Raji (cell line): ENCODE data around the gene FAF2.

Source experiments
- POLR2A ChIP-seq: IDR thresholded peaks from 2 replicates; pipeline ENCODE4 v1.6.1; 2011; ENCODE audit warnings: low read depth, low read length, control low read depth; ENCODE audit not compliant: insufficient read depth

FAF2 gene

DNA sequence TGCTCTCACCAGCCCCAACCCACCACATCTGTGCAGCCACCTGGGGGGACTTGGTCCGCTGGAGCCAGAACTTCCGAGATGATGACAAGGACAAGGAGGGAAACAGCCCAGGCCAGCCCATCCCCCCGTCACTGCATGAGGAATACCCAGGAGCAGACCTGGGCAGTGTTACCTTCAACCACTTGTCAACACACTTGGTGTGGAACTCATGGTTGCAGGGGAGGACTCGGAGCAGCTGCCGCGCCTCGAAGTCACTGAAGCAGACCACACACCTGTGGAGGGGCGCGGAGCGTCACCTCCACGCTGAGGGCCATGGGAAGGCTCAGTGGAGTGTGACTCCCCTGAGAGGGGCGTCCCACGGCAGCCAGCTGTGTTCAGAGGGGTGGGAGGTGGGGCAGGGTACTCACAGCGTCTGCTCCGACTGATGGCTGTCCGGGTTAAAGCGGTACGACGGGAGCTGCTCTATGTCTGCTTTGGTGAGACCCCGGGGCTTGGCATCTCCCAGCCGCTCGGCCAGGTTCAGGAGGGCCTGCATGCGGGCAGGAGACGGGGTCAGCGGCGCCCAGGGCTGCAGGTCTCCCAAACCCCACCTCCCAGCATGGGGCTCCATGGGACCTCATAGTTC, 81.0 kb downstream of the FAF2 start:
- no peak for TF ChIP-seq POLR2A

DNA sequence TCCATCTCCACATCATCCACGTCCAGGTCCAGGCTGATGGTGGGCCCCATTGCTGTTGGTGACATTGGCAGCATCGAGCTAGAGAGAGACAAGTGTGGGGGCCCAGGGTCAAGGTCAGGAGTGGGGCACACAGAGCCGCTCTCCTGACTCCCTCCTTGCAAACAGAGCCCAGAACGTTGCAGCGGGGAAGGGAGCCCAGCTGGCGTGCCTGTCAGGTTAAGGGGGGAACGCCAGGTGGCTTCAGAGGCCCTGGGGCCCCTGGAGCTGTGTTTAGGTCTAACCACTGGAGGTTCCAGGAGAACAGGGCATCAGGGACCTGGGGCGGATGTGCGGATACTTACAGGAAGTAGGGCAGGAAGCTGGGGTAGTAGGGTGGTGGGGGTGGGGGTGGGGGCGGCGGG, 81.6 kb downstream of the FAF2 start:
- no peak for TF ChIP-seq POLR2A

DNA sequence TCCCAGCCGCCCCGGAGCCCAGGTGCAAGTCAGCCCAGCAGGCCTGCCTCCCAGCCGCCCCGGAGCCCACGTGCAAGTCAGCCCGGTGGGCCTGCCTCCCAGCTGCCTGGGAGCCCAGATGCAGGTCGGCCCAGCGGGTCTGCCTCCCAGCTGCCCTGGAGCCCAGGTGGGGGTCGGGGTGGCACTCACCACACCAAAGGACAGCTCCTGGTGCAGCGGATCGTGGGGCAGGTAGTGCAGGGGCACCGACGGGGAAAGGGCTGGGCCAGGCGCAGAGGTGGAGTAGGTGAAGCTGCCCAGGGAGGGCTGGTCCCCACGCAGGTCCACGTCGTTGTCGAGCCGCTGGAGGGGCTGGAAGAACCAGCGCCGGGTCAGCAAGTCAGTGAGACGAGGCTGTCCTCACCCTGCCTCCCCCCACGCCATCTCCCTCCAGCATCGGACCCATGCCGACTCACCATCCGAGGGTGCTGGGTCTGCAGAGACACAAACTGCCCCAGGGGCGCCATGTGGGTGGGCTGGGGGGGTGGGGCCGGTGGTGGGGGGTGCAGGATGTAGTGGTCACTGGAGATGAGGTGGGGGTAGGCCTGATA, 82.3 kb downstream of the FAF2 start:
- no peak for TF ChIP-seq POLR2A

DNA sequence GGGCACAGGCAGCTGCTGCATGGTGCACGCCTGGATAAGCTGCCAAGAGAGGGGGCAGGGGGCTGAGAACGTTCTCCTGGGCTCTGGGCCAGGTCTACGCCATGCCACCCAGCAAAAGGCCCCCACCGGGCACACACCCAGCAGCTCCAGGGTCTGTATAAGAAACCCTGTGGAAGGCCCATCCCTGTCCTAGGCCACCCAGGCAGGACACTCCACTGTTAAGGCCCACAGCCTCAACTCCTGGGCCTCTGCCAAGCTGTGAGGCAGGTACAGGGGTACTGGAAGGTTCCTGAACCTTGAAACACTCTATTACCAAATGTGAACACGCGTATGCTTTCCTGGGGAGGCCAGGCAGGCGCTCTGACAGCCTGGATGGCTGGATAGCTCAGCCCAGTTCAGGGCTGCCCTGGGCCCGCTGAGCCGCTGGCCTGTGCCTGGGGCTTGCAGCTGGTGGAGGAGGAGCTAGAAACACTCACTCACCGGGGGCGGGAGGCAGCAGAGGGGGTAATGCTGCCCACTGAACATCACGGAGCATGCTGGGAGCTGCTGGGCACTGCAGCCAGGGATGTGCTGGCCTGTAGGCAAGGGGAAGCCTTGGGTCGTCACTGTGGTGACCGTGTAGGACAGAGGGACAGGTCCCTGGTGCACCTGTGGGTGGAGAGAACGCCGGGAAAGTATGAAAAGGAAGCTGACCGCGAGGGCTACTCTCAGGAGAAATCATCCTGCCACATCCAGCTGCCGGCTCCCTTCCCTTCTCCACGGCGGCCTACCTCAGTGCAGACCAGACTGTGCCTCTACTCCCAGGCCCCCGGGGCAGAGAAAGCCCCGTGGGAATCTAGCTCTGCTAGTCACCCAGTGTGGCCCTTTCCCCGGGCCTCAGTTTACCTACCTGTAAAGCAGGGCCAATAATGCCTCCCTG, 83.1 kb downstream of the FAF2 start:
- no peak for TF ChIP-seq POLR2A

DNA sequence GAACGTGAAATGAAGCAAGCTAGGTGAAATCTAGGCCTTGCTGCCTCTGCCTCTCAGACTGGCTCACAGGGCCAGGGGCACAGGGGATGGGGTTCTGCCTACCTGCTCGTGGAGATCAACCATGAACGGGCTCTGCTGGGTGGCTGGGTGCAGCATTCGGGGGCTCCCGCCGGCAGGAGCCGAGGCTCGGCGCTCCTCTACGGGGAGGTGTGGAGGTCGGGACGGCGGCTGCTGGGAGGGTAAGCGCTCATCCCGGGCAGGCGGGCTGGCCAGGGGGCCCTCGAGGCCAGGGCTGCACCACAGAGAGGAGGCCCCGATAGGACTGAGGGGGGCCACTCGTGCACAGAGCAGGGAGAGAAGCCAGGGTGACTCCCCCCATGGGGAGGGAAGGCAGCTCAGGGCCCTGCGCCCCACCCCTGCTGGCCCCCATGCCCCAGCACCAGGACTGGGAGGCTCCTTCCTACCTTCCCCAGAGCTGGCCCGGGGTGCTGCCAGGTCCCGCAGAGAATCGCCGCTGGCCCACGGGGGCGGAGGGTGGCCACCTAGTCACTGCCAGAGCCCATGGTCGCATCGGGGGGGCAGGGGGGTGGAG, 83.8 kb downstream of the FAF2 start:
- no peak for TF ChIP-seq POLR2A

DNA sequence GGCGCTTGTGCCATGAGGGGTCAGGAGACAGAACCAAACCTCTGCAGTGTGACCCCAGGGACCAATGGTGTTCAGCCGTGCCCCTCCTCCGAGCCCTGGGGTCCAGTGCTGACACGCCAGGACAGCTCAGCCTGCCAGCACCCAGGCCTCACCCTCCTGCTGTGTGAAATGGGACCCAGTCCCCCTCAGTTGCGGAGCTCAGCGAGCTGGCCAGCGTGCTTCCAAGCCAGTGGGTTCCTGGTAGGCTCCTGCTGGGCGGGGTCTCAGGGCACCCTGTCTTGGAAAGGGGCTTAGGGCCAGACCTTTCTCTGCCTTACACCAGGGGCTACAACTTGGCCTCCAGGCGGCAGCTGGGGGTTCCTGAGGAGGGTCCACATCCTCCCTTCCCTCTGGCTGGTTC, 84.6 kb downstream of the FAF2 start:
- TF ChIP-seq POLR2A, result no peak

DNA sequence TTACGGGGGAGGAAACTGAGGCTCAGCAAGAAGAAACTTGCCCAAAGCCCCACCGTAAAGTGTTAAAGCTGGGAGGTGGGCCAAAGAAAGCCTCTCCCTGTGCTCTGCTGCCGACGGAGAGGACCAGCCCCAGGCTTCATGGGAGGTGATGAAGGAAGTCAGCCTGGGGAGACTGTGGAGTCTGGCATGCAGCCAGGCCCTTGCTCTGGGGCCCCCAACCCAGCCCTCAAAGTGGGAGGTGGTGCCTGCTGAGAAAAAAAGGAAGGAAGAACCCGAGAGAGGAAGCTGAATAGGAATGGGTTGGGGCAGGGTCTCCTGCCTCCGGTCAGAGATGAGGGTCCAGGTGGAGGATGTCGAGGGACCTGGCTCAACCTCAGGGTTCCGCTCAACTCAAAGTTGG, 85.2 kb downstream of the FAF2 start:
- TF ChIP-seq POLR2A, result no peak

DNA sequence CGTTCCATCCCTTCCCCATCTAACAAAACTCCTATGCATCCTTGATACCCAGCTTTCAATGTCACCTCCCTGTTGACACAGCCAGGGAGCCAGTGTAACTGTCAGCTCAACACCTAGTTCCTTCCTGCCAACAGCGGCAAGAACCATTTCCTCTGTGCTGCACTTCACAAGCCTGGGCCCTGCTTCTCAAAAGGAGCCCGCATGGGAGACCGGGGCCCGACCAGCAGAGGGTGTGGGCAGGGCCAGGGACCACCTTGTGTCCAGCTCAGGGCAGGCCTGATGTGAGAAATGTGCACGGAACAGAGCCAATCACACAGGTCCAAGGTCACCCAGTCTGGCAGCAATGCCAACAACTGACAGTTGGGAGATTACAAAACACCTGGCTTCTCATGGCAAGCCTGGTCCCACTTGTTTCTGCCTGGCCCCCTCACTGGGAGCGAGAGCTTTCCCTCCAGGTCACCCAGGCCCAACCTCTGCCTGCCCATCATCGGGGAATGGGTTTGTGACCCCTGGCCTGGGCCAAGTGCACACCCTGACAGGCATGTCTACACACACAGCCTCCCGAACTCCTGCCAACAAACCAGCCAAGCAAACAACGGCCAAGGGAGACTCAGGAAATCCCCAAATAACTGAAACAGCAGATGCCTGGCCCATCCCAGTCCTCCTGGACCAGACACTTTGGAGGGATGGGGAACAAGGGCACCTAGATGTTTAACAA, 85.9 kb downstream of the FAF2 start:
- no peak for TF ChIP-seq POLR2A

DNA sequence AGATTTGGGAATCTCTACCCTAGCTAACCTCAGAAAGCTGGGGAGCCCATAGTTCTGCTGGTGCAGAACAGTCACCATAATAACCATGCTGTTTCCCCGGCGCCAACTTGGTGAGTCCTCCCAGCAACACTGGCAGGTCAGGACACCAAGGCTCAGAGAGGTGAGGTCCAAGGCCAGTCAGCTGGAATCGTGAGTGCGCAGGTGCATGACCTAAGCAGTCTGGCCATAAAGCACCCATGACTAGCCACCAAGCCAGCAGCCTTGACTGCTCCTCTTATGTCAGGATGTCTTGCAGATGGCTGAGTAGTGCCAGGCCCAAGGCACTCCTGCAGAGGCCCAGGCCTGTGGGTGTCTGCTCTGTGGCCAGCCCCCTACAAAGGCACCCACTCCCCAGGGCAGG, 86.5 kb downstream of the FAF2 start:
- no peak for TF ChIP-seq POLR2A

DNA sequence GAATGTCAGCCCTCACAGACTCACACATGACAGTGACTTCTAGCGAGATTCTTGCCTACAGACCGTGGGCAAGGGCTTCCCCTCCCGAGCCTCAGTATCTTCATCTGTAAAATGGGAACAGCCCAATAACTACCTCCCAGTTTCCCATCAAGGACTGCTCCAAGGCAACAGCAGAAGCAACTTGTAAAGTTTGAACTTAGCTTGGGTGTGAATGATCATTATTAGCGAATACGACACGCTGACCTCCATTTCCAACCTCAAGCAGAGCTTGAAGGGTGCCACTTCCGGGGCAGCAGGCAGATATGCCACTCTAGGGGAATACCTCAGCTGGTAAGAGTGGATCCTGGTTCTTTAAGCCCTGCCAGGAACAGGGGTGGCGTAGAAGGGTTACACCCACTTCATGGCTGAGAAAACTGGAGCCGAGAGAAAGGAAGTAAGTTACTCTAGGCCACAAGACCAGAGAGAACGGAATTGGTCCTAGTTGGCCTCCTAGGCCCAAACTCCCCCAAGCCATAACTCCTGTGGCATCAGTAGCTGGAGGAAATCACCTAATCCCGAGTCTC, 87.0 kb downstream of the FAF2 start:
- peak; percentile 87 for TF ChIP-seq POLR2A

DNA sequence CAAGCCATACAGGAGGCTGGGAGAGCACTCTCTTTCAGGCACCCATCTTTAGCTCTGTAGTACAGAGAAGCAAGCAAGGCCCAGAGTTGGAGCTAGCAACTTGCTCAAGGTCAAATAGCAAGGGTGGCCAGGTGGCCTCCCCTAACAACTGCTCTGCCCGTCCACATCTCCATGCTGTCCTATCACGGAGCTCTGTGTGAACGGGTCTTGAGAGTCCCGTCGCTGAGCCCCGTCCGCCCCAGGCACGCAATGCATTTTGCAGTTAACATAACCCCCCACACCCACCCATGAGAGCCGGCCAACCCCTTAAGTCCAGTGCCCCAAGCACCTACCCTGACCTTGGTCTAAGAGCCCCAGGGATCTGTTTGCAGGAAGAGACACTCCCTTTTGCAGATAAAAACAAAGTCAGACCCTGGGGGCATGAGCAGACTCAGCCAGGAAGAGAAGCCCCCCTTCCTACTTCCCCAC, 87.5 kb downstream of the FAF2 start:
- no peak for TF ChIP-seq POLR2A

DNA sequence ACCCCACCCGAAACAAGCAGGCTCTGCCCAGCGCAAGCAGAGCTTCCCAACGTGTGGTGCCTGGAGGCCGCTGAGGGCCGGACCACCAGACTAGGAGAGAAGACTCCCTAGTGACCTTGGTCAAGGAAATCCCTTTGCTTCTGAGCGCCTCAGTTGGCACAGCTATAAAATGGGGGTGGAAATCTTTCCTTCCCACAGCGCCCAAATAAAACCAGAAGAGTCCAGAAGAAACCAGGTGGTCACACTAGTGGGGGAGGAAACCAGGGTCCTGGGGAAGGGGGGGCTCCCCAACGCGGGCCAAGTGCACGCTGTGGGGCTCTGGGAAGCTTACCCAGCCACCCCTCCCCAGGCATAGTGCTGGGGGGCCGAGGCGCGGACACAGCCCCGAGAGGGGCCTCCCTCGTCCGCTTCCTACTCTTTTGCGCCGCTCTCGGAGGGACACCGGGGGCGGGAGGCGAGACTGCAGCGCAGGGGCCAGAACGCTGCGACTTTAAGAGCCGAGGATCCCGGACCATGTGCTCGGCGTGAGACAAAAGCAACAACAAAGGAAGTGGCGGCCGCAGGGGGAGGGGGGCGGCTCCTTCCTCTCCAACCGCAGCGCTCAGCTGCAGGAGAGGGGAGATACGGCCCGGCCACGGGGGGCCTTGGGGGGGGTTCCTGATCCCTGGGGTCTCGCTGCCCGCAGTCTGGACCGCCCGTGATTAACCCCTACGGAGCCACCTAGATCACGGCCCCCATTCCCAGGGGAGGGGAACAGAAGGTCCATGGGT, 88.1 kb downstream of the FAF2 start:
- peak; percentile 24; the same call in 1 of the 2 replicates for TF ChIP-seq POLR2A

DNA sequence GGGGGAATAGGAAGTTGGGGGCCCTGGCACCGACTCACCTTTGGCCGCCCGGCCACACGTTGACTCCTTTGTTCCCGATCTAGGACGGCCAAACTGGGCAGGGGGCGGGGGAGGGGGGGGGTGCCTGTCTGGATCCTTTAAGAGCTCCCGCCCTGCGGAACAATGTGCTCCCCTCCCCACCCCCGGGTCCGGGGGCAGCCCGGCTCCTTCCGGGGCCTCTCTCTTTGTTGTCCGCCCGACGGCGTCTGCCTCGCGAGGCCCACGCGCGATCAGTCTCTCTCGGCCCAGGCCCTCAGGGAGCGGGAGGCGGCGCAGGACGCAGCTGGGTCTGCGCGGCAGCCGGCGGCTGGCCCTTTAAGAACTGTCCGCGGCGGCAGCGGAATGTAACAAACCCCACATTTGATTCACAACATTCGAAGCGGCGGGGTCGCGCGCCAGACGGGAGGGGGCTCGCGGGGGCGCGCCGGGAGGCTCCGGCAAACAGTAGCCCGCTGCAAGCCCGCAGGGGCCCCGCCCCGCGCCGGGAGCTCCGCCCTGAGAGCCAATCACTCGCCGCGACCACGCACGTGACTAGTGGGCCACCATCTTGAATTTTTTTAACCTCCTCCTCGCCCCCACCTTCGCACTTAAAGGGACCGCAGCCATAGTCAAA, 88.8 kb downstream of the FAF2 start, which contains the start of gene RNF44:
RNF44 (minus strand) TSS at position 501 of the 652 bp plus-strand sequence. CDS start 4,930 bp downstream, outside the sequence.
- peak; percentile 47 for TF ChIP-seq POLR2A

DNA sequence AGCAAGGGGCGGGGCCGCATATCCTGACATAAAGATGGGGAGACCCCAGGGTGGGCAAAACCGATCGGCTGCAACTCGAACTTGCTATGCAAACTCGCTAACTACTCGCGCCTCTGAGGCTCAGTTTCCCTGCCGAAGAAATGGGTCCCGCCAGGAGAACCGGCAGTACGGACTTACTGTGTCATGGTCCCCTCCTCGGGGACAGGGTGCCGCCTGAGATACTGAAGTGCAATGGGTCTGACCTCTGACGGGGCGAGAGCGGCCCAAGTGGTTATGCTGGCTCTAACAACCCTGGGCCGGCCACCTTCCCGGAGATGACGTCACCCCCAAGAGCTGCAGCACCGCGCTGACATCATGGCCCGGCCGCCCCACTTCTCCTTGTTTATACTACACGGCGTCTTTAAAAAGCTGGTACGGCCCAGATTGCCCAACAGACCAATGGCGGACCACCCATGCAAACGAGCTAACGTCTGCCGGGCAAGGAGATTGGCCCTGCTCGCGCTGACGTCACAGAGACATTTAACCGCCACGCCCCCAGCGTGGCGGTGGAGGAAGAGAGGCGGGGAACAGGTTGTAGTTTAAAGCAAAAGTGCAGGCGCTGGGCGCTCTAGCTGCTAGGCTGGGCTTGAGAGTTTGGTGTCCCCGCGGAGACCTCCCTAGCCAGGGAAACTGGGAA, 89.5 kb downstream of the FAF2 start:
- peak; percentile 46 for TF ChIP-seq POLR2A
